Suppressor macrophage treated with lipopolysaccharide for 4 hours (primary cell): ENCODE results near the gene PVRIG.
"Not testable (repeated sequence)": the region's sequence is repeated elsewhere in the genome, so short reads cannot be mapped to it uniquely, and the experiment has no call there.

Experiments used
- DNase-seq: peaks from one replicate; pipeline ENCODE4 v3.0.0-alpha.2; 2020

Gene PVRIG

GRCh38 chr7:100243385-100243784 lies 23.6 kb downstream of the PVRIG start:
- DNase-seq: peak; percentile 42

GRCh38 chr7:100244988-100245605 lies 25.3 kb downstream of the PVRIG start:
- not testable (repeated sequence) for DNase-seq

- not testable (repeated sequence) for DNase-seq
These were observed 26.5 kb downstream of the PVRIG start for GRCh38 chr7:100246121-100246864.

- not testable (repeated sequence) for DNase-seq
These were observed 27.1 kb downstream of the PVRIG start for GRCh38 chr7:100246865-100247137.

GRCh38 chr7:100247152-100247757 lies 27.5 kb downstream of the PVRIG start:
- DNase-seq: no peak

GRCh38 chr7:100248483-100248882 lies 28.7 kb downstream of the PVRIG start:
- no peak for DNase-seq

GRCh38 chr7:100257017-100257416 lies 37.3 kb downstream of the PVRIG start:
- no peak for DNase-seq

GRCh38 chr7:100259984-100260383 lies 40.2 kb downstream of the PVRIG start:
- not testable (repeated sequence) for DNase-seq

GRCh38 chr7:100262896-100263295 lies 43.1 kb downstream of the PVRIG start:
- DNase-seq: not testable (repeated sequence)

- DNase-seq: not testable (repeated sequence)
These were observed 44.5 kb downstream of the PVRIG start for GRCh38 chr7:100264223-100264622.

GRCh38 chr7:100264669-100265165 lies 45.0 kb downstream of the PVRIG start:
- DNase-seq: not testable (repeated sequence)

GRCh38 chr7:100265851-100266250 lies 46.1 kb downstream of the PVRIG start:
- not testable (repeated sequence) for DNase-seq

- DNase-seq: no peak
These were observed 47.0 kb downstream of the PVRIG start for GRCh38 chr7:100266576-100267354.

GRCh38 chr7:100267648-100268047 lies 47.9 kb downstream of the PVRIG start:
- DNase-seq: no peak

- DNase-seq: not testable (repeated sequence)
These were observed 49.1 kb downstream of the PVRIG start for GRCh38 chr7:100268882-100269281.

- not testable (repeated sequence) for DNase-seq
These were observed 49.7 kb downstream of the PVRIG start for GRCh38 chr7:100269306-100270045.

- not testable (repeated sequence) for DNase-seq
These were observed 50.5 kb downstream of the PVRIG start for GRCh38 chr7:100270046-100270918.
